Measurements from ENCODE around the gene GYPA. TPM values are rescaled to one million over a fixed set of nuclear protein-coding genes. Genes with fewer than 3 reads are reported as not detected.
"Not testable (repeated sequence)": the region's sequence is repeated elsewhere in the genome, so short reads cannot be mapped to it uniquely, and the experiment has no call there.

GYPA gene
- total RNA-seq, 1 experiment from 2014 or later = not detected

GRCh38 chr4:144138239-144138638 lies 2.3 kb downstream of the GYPA start:
- CTCF ChIA-PET; BruUV-seq (replicated peaks); H3K4me1 ChIP-seq; H3K4me3 ChIP-seq (ENCODE audit: low read depth, low read length); H3K9me3 ChIP-seq; H3K9me3 Mint-ChIP-seq (ENCODE audit: unreplicated experiment); H3K27me3 ChIP-seq (replicated peaks; ENCODE audit: control insufficient read depth, insufficient read depth, low read length); H3K36me3 Mint-ChIP-seq (ENCODE audit: insufficient read depth, unreplicated experiment); intact Hi-C loops (cut with micrococcal nuclease; ENCODE audit: unreplicated experiment); H3K4me1 Mint-ChIP-seq (ENCODE audit: low read depth, unreplicated experiment); POLR2A ChIA-PET; H3K27me3 Mint-ChIP-seq (ENCODE audit: insufficient read depth, unreplicated experiment); DNase-seq; H3K4me3 Mint-ChIP-seq (ENCODE audit: unreplicated experiment); H3K27ac Mint-ChIP-seq (ENCODE audit: unreplicated experiment); H3K36me3 ChIP-seq (ENCODE audit: control insufficient read depth, insufficient read depth, low read length): not testable (repeated sequence)

- H3K27me3 Mint-ChIP-seq (ENCODE audit: insufficient read depth, unreplicated experiment); H3K4me3 ChIP-seq (ENCODE audit: low read depth, low read length); BruUV-seq (replicated peaks); intact Hi-C loops (cut with micrococcal nuclease; ENCODE audit: unreplicated experiment); H3K36me3 Mint-ChIP-seq (ENCODE audit: insufficient read depth, unreplicated experiment); H3K9me3 Mint-ChIP-seq (ENCODE audit: unreplicated experiment); H3K4me3 Mint-ChIP-seq (ENCODE audit: unreplicated experiment); H3K4me1 ChIP-seq; DNase-seq; H3K4me1 Mint-ChIP-seq (ENCODE audit: low read depth, unreplicated experiment); H3K27me3 ChIP-seq (replicated peaks; ENCODE audit: control insufficient read depth, insufficient read depth, low read length); POLR2A ChIA-PET; H3K36me3 ChIP-seq (ENCODE audit: control insufficient read depth, insufficient read depth, low read length); CTCF ChIA-PET; H3K9me3 ChIP-seq; H3K27ac Mint-ChIP-seq (ENCODE audit: unreplicated experiment): not testable (repeated sequence)
Measured at GRCh38 chr4:144137137-144137931, 3.2 kb downstream of the GYPA start.

GRCh38 chr4:144136189-144136588 lies 4.3 kb downstream of the GYPA start:
- CTCF ChIA-PET; H3K27me3 Mint-ChIP-seq (ENCODE audit: insufficient read depth, unreplicated experiment); H3K4me3 ChIP-seq (ENCODE audit: low read depth, low read length); intact Hi-C loops (cut with micrococcal nuclease; ENCODE audit: unreplicated experiment); H3K27me3 ChIP-seq (replicated peaks; ENCODE audit: control insufficient read depth, insufficient read depth, low read length); POLR2A ChIA-PET; BruUV-seq (replicated peaks); H3K27ac Mint-ChIP-seq (ENCODE audit: unreplicated experiment); H3K4me1 ChIP-seq; H3K4me3 Mint-ChIP-seq (ENCODE audit: unreplicated experiment); H3K9me3 ChIP-seq; DNase-seq; H3K36me3 Mint-ChIP-seq (ENCODE audit: insufficient read depth, unreplicated experiment); H3K36me3 ChIP-seq (ENCODE audit: control insufficient read depth, insufficient read depth, low read length); H3K9me3 Mint-ChIP-seq (ENCODE audit: unreplicated experiment); H3K4me1 Mint-ChIP-seq (ENCODE audit: low read depth, unreplicated experiment): not testable (repeated sequence)

GRCh38 chr4:144130167-144130566 lies 10.4 kb downstream of the GYPA start:
- H3K4me1 ChIP-seq; H3K36me3 ChIP-seq (ENCODE audit: control insufficient read depth, insufficient read depth, low read length); H3K9me3 Mint-ChIP-seq (ENCODE audit: unreplicated experiment); DNase-seq; H3K27me3 ChIP-seq (replicated peaks; ENCODE audit: control insufficient read depth, insufficient read depth, low read length); BruUV-seq (replicated peaks); H3K4me3 Mint-ChIP-seq (ENCODE audit: unreplicated experiment); H3K4me3 ChIP-seq (ENCODE audit: low read depth, low read length); H3K36me3 Mint-ChIP-seq (ENCODE audit: insufficient read depth, unreplicated experiment); H3K9me3 ChIP-seq; CTCF ChIA-PET; H3K27me3 Mint-ChIP-seq (ENCODE audit: insufficient read depth, unreplicated experiment); H3K27ac Mint-ChIP-seq (ENCODE audit: unreplicated experiment); POLR2A ChIA-PET; H3K4me1 Mint-ChIP-seq (ENCODE audit: low read depth, unreplicated experiment); intact Hi-C loops (cut with micrococcal nuclease; ENCODE audit: unreplicated experiment): not testable (repeated sequence)

GRCh38 chr4:144129336-144129875 lies 11.1 kb downstream of the GYPA start:
- H3K36me3 Mint-ChIP-seq (ENCODE audit: insufficient read depth, unreplicated experiment); H3K36me3 ChIP-seq (ENCODE audit: control insufficient read depth, insufficient read depth, low read length); H3K9me3 ChIP-seq; H3K27me3 ChIP-seq (replicated peaks; ENCODE audit: control insufficient read depth, insufficient read depth, low read length); H3K27ac Mint-ChIP-seq (ENCODE audit: unreplicated experiment); DNase-seq; H3K9me3 Mint-ChIP-seq (ENCODE audit: unreplicated experiment); H3K4me3 ChIP-seq (ENCODE audit: low read depth, low read length); H3K4me3 Mint-ChIP-seq (ENCODE audit: unreplicated experiment); H3K4me1 Mint-ChIP-seq (ENCODE audit: low read depth, unreplicated experiment); BruUV-seq (replicated peaks); CTCF ChIA-PET; H3K27me3 Mint-ChIP-seq (ENCODE audit: insufficient read depth, unreplicated experiment); intact Hi-C loops (cut with micrococcal nuclease; ENCODE audit: unreplicated experiment); POLR2A ChIA-PET; H3K4me1 ChIP-seq: not testable (repeated sequence)

GRCh38 chr4:144128709-144129320 lies 11.7 kb downstream of the GYPA start:
- H3K4me1 ChIP-seq; CTCF ChIA-PET; H3K27ac Mint-ChIP-seq (ENCODE audit: unreplicated experiment); H3K9me3 ChIP-seq; H3K4me3 ChIP-seq (ENCODE audit: low read depth, low read length); H3K4me3 Mint-ChIP-seq (ENCODE audit: unreplicated experiment); DNase-seq; BruUV-seq (replicated peaks); intact Hi-C loops (cut with micrococcal nuclease; ENCODE audit: unreplicated experiment); POLR2A ChIA-PET; H3K27me3 Mint-ChIP-seq (ENCODE audit: insufficient read depth, unreplicated experiment); H3K36me3 ChIP-seq (ENCODE audit: control insufficient read depth, insufficient read depth, low read length); H3K9me3 Mint-ChIP-seq (ENCODE audit: unreplicated experiment); H3K27me3 ChIP-seq (replicated peaks; ENCODE audit: control insufficient read depth, insufficient read depth, low read length); H3K36me3 Mint-ChIP-seq (ENCODE audit: insufficient read depth, unreplicated experiment): not testable (repeated sequence)
- peaks cover 11% of the 10 kb centered on the region for H3K4me1 Mint-ChIP-seq (ENCODE audit: low read depth, unreplicated experiment)

GRCh38 chr4:144125109-144125508 lies 15.4 kb downstream of the GYPA start:
- H3K27me3 ChIP-seq (replicated peaks; ENCODE audit: control insufficient read depth, insufficient read depth, low read length); H3K27ac Mint-ChIP-seq (ENCODE audit: unreplicated experiment); DNase-seq; BruUV-seq (replicated peaks); POLR2A ChIA-PET; H3K9me3 Mint-ChIP-seq (ENCODE audit: unreplicated experiment); H3K4me3 ChIP-seq (ENCODE audit: low read depth, low read length); intact Hi-C loops (cut with micrococcal nuclease; ENCODE audit: unreplicated experiment); H3K9me3 ChIP-seq; H3K36me3 Mint-ChIP-seq (ENCODE audit: insufficient read depth, unreplicated experiment); H3K36me3 ChIP-seq (ENCODE audit: control insufficient read depth, insufficient read depth, low read length); CTCF ChIA-PET; H3K4me3 Mint-ChIP-seq (ENCODE audit: unreplicated experiment); H3K27me3 Mint-ChIP-seq (ENCODE audit: insufficient read depth, unreplicated experiment); H3K4me1 ChIP-seq: not testable (repeated sequence)
- peaks cover 11% of the 10 kb centered on the region for H3K4me1 Mint-ChIP-seq (ENCODE audit: low read depth, unreplicated experiment)
